ENCODE results near the gene FSTL4.

GRCh38 chr5:133456933-133457402 is 155.4 kb downstream of the FSTL4 start:
- no peak for TF ChIP-seq POLR2A (IDR thresholded peaks at IDR 0.05)
- no peak for TF ChIP-seq CTCF (IDR thresholded peaks at IDR 0.05)
- no peak for TF ChIP-seq EP300 (IDR thresholded peaks at IDR 0.05)
